NCI-H1930 (cell line): ENCODE measurements around the gene CABLES1.

Source experiments
- DNase-seq, 2 experiments: peaks; one replicate each; lab custom pipeline; 2025; lab: John Stamatoyannopoulos, UW

The CABLES1 gene

GRCh38 chr18:23113576-23113975, 21.7 kb upstream of the CABLES1 start:
- DNase-seq = no peak

DNA sequence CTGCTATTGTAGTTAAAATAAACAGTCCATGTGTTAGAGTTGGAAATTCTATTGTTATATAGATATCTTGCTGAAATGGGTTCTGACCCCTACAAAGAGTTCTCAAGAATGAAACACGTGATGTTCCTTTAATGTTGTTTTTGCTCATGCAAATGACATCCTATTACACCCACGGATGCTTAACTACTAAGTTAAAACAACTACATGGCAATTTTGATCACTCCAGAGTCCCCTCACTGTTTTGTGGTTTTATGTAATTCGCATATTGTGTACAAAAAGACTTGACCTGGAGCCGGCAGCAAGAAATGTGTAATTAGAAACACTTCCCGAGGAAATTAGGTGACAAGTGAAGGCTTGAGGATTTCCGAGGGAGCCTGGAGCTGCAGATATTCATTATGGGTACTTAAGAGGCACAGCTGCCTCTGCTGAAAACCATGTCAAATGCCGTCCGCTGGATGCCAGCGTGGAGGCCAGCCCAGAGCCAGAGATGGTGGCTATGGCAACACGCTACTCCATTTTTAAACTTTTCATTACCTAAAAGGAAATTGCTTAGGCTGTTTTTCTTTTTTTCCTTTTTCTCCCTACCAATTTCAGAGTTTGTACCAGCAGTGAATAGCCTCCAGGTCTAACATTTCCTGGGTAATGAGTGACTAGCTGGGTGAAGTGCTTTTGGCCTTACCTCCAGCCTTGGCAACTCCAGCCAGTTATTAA, 21.0 kb upstream of the CABLES1 start:
- DNase-seq = no peak

- no peak for DNase-seq
Observed at GRCh38 chr18:23114911-23115310, 20.4 kb upstream of the CABLES1 start.

GRCh38 chr18:23115683-23116096, 19.6 kb upstream of the CABLES1 start:
- DNase-seq = no peak

DNA sequence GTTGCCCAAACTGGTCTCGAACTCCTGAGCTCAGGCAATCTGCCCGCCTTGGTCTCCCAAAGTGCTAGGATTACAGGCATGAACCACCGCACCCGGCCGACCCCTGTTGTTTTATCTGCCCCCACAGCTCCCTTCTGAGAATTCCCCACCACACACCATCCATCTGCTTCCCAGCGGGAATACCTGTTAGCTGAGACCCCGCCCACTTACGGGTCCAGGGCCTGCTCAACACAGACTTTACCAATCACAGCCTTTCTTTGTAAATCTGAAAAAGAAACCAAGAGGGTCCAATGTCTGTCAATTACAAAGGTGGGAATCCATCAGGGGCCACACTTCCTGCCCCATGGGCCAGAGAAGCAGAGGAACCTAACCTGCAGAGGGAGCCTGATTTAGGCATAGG, 14.2 kb upstream of the CABLES1 start:
- no peak for DNase-seq

DNA sequence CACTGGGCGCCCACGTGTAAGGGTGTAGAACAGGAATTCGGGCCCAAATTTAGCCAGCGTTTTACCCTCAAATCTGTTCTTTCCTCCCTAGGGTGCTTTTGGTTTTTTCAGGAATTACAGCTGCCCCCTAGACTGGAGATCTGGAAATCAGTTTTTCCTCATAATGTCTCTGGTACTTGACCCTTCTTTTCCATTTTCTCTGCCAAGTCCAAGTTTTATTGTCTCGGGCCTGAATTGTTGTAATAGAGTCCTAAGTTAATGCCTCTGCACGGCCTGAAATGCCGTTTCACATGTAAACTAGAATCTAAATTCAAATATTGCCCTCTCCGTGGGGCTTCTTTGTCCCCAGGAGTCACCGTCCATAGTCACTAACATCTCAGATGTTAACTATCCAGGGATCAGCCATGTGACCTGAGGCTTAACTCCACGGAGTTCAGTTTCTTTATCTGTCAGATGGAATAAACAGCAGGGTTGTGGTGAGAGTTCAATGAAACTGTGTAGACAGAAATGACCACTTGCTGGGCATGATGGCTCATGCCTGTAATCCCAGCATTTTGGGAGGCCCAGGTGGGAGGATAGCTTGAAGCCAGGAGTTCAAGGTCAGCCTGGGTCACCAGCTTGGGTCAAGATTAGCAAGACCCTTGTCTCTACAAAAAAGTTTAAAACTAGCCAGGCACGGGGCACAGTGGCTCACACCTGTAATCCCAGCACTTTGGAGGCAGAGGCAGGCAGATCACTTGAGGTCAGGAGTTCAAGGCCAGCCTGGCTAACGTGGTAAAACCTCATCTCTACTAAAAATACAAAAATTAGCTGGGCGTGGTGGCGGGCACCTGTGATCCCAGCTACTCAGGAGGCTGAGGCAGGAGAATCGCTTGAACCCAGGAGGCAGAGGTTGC, 12.7 kb upstream of the CABLES1 start:
- no peak for DNase-seq

DNA sequence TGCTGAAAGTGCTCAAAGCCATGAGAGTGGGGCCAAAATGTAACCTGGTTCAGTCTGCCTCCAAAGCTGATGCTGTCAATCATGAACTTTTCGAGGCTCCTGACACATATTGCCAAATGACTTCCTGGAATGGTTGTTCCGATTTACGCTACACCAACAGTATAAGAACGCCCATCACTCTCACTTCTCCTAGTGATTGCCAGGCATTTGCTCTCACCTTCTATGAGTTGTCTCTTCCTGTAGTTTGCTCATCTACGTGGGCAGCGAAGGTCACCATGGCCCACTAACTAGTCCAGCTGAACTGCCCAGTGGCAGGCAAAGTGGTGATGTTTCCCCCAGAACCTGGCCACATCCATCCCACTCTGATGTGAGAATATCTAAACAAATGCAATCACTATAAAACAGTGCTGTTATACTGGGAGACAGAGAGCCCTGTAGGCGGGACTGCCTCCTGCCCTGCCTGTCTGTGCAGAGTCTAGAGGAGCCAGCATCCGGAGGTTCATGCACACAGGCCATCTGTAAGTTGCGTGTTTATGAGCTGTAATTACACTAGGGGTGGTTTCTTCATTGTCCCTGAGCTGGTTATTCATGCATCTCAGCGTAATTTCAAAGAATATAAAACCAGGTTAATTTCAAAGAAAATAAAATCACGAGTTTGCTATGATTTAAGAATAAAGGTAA, 8.8 kb upstream of the CABLES1 start:
- no peak for DNase-seq

- no peak for DNase-seq
Observed at GRCh38 chr18:23127090-23127489, 8.2 kb upstream of the CABLES1 start.

GRCh38 chr18:23129355-23130002, 5.8 kb upstream of the CABLES1 start:
- DNase-seq = no peak

GRCh38 chr18:23131693-23132319, 3.5 kb upstream of the CABLES1 start:
- peak; percentile 33 to 69 for DNase-seq

GRCh38 chr18:23133860-23134779, 1.2 kb upstream of the CABLES1 start:
- DNase-seq = peak; percentile 75 to 86

- no peak for DNase-seq
Observed at GRCh38 chr18:23135550-23136325, 453 bp downstream of the CABLES1 start.

GRCh38 chr18:23136326-23137096, 1.2 kb downstream of the CABLES1 start:
- DNase-seq = no peak

GRCh38 chr18:23137097-23137635, 1.9 kb downstream of the CABLES1 start:
- DNase-seq = no peak

DNA sequence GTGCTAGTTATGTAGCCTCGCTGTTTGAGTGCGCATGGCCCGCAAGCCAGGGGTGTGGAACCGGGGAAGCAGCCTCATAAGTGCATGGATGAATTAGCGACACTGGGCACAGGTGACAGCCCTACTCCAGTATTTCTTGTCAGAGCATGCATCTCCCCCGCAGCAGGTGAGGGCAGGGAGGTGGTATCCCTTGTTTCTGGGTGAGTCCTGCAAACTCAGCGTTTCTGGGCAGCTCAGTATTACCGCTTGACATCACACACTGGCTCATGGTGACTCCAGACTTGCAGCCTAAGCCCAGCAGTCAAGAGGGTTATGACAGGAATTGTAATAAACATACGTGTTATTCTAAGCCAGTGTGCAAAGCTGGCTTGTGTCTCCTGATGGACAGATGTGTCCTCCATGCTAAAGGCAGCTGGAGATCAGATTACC, 2.5 kb downstream of the CABLES1 start:
- no peak for DNase-seq

DNA sequence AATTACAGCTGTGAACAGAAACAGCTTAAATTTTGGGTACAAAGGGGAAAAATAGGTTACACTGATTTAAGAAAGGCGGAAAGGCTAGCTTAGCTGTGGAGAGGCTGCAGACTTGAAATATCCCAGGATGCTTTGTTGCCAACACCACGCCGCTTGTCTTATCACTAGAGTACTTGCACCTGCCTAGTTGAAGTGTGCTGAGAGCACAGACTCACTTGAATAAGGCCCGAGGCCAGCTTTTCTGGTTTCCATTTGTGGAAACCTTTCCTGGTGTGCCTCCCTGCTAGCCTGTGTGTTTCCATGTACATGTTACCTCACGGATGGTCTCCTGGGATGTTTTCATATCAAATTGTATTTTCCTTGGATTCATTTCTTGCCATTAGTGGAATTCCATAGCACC, 3.2 kb downstream of the CABLES1 start:
- no peak for DNase-seq

- DNase-seq = no peak
Observed at GRCh38 chr18:23141104-23141999, 6.1 kb downstream of the CABLES1 start.
